NK-92 (cell line): Measurements from ENCODE around the gene VWCE.
A peak's percentile ranks its signal among the peaks of the same experiment; 100 is the strongest.

Source experiments
- DNase-seq: peaks from one replicate; lab custom pipeline; 2025; ENCODE audit not compliant: unreplicated experiment; lab: John Stamatoyannopoulos, UW

VWCE gene, protein sequence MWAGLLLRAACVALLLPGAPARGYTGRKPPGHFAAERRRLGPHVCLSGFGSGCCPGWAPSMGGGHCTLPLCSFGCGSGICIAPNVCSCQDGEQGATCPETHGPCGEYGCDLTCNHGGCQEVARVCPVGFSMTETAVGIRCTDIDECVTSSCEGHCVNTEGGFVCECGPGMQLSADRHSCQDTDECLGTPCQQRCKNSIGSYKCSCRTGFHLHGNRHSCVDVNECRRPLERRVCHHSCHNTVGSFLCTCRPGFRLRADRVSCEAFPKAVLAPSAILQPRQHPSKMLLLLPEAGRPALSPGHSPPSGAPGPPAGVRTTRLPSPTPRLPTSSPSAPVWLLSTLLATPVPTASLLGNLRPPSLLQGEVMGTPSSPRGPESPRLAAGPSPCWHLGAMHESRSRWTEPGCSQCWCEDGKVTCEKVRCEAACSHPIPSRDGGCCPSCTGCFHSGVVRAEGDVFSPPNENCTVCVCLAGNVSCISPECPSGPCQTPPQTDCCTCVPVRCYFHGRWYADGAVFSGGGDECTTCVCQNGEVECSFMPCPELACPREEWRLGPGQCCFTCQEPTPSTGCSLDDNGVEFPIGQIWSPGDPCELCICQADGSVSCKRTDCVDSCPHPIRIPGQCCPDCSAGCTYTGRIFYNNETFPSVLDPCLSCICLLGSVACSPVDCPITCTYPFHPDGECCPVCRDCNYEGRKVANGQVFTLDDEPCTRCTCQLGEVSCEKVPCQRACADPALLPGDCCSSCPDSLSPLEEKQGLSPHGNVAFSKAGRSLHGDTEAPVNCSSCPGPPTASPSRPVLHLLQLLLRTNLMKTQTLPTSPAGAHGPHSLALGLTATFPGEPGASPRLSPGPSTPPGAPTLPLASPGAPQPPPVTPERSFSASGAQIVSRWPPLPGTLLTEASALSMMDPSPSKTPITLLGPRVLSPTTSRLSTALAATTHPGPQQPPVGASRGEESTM

DNA sequence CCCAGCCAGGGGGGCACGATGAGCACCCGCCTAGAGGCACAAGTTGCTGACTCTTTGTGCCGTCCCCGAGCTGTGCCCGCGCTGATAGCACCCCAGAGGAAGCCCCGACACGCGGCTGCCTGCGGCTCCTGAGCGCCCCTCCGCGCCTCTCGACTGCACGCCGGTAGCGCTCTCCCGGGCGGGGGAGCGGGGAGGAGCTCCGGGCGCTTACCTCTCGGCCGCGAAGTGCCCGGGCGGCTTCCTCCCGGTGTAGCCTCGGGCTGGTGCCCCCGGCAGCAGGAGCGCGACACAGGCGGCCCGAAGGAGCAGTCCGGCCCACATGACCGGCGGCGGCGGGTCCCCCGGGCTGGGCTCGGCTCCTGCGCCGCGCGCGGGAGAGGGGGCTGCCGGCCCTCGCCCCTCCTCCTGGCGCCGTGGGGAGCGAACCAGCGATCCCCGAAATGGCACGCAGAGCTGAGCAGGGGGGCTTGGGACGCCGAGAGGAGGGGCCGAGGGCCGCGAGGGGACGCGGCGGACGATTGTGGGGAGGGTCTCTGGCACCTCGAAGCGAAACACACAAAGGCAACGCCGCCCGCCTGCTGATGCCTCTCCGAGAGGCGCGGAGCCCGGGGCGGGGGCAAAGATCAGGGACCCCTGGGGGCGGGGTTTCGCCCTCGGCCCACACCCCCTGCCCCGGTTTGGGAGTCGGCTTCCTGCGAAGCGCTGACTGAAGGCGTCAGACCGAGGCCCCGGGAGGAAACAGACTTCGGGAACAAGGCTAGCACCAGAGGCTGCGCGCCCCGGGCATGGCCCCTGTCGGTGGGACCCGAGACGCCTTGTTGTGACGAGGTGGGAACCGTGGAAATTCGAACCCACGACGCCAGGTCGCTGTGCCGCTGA is at the start of gene VWCE:
VWCE (minus strand) TSS at position 600 of the 879 bp plus-strand sequence; CDS start at position 321, 279 bp downstream.
- DNase-seq = no peak

DNA sequence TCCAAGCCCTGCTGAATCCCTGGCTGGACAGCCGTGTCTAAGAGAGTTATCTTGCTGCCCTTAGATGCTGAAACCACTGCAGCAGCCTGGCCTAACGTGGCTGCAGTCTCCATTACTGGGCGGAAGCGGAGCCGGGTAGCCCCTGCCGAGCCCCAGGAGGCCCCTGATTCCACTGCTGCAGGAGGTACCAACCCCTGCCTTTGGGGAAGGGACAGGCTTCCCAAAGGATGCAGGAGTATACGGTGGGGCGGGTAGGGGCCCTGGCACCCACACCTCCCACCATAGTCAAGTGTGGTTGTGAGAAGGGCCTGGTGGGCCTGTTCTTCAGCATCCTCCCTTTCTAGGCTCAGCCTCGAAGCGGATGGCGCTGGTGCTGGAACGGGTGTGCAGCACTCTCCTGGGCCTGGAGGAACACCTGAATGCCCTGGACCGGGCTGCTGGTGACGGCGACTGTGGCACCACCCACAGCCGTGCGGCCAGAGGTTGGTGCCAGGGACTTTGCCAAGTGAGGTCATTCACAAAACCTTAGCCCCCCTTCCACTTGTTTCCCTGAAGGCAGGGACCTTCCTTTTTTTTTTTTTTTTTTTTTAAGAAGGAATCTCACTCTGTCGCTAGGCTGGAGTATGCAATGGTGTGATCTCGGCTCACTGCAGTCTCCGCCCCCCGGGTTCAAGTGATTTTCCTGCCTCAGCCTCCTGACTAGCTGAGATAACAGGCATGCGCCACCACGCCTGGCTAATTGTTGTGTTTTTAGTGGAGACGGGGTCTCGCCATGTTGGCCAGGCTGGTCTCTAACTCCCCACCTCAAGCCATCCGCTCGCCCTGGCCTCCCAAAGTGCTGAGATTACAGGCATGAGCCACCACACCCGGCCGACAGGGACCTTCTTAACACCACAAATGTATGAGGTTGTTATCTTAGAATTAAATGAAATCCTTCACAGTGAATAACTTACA is 49.0 kb upstream of the VWCE start:
- DNase-seq = no peak

DNA sequence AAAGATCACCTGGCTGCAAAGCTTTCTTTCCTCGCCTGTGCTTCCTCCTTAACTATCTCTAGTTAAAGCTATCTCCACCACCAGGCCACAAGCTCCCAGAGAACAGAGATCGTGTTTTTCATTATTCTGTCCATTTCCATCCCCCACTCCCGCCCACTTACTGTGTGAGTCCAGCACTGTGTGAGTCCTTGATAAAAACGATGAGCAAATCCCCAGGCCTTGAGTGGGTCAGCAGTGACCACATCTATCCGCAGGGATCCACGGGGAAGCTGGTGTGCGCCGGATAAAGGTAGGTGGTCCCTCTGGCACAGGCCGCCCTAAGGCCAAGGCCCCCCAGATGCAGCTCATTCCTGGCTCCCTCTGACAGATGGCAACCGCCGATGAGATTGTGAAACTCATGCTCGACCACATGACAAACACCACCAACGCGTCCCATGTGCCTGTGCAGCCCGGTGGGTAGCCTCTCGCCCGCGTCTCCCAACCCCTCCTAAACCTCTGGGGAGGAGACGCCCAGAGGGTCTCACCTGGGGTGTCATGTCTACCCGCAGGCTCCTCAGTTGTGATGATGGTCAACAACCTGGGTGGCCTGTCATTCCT is 47.2 kb upstream of the VWCE start:
- DNase-seq = no peak

DNA sequence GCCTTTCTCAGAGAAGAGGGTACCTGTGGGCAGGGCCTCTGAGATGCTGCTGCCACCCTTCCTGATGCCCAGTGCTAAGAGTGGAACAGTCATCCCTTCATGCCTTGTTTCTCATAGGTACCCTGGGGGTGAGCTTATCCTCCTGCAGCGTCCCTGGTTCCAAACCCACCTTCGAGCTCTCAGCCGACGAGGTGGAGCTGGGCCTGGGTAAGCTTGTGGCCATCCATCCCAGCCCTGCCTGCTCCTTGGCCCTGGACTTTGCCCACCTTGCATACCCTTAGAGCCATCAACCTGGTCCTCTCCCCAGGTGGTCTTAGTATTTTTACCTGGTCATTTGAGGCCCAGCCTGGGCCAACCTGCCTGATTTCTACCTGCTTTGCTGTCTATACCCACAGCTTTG is 46.6 kb upstream of the VWCE start:
- no peak for DNase-seq

DNA sequence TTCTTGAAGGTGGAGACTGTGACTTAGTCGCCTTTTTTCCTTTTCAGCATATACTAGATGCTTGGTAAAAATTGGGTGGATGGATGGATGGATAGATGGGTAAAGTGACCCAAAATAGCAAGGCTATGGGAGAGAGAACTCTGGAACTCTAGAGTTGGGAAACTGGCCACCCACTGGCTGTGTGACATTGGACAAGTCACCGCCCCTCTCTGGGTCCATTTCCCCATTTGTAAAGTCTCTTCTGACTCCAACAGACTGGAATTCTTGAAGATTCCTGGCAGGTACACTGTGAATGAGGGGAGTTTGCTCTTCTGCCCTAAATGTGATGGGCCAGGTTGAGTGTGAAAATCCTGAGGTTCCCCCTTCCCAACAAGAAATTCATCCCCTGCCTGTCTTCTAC is 45.9 kb upstream of the VWCE start:
- DNase-seq = no peak

DNA sequence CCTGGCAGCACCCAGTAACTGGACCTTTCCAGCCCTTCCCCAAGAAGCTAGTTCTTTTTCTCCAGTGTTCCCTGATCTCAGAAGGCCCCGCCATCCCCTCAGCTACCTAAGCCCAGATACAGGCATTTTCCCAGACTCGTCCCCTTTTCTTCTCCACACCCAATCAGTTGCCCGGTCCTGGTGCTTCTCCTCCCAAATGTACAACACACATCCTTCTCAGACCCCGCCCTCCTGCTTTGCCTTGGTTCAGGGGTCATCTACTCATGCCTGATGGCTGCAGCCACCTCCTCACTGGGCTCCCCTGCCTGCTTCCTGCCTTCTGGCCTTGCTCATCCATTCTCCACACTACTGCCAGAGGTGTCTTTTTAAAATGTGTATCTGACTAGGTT is 44.4 kb upstream of the VWCE start:
- no peak for DNase-seq

DNA sequence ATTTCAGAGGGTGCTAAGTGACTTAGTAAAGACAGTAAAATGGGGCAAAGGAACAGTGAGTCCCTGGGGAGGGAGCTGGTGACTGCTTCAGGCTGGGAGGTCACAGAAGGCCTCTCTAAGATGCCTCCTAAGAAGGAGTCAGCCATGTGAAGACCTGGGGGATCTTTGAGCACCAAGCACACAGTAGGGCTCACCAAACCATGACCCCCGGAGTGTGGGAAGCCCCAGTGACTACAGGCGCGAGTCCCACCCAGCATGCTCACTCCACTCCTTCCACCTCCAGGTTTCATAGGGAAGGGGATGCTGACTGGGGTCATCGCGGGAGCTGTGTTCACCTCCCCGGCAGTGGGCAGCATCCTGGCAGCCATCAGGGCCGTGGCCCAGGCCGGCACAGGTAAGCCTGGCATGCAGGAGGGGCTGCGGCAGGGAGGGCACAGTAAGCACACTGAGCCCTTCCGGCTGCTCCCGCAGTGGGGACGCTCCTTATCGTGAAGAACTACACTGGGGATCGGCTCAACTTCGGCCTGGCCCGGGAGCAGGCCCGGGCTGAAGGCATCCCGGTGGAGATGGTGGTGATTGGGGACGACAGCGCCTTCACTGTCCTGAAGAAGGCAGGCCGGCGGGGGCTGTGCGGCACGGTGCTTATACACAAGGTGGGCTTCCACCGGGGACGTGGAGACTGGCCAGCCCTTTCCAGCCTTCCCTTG is 43.8 kb upstream of the VWCE start:
- DNase-seq = no peak

DNA sequence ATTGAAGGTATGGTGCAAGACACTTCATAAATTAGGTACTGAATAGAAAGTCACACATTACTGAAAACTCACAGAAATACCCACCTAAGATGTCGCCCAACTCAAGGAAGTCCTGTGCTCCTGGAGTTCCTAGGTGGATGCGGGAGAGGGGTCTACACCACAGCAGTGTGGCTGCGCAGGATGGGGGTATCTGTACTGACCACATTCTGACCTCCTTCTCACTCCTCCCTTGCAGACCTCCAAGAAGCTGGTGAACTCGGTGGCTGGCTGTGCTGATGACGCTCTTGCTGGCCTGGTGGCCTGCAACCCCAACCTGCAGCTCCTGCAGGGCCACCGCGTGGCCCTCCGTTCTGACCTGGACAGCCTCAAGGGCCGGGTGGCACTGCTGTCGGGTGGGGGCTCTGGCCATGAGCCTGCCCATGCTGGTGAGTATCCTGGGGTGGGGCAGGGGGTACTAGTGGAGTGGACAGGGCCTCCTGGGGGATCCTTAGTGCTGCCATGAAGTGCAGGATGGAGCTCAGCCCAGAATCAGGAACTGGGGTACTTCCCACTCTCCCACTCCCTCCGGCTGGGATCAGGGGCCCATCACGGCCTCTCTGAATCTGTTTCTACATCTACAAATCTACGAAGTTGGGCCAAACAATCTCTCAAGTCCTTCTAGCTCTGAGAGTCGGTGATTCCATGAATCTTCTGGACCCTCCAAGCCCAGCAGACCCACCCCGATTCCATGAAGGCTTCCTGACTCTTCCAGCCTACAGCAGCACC is 42.8 kb upstream of the VWCE start:
- DNase-seq = no peak

DNA sequence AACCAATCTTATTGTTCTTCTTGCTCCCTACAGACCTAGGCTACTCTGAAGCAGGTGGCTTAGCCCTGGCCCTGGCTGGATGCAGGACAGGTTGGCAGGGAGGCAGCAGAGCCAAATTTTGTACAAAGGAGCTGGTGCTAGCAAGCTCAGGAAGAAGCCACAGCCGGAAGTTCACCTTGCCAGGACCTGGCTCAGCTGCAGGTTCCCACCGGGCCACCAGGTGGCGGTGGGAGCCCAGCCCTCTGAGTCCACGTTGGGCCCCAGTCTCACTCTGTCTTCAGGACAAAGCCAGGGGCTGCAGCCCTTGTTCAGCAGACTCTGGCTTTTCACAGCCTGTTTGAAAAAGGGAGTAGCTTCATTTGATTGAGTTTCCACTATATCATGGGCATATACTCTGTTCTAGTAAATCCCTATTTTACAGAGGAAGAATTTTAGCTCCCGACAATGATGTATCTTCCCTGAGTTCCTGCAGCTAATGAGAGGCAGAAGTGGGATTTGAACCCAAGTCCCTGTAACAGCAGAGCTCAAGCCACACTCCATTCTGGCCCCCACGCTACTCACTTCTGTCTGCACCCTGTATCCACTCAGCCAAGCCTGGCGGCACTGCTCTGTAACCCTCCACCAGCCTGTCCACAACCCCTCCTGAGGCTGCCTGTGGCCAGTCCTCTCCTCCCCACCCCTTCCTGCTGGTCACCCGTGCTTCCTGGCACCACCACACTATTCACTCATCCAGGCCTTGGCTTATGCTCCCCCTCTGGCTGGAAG is 41.2 kb upstream of the VWCE start:
- no peak for DNase-seq

DNA sequence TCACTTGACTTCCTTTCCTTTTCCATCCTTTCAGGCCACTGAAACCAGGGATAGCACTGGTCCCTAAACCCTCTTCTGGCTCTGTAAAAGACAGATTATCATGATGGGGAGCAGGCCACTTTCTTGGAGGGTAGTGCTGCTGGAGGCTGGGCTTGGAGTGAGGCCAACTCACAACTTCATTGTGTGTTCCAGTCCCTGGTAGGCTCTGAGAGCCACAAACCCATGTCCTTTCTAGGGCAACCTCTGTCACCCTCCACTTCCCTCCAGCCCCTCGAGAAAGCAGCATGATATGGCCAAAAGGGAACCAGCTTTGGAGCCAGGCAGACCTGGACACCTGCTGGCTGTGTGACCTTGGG is 40.2 kb upstream of the VWCE start:
- no peak for DNase-seq

DNA sequence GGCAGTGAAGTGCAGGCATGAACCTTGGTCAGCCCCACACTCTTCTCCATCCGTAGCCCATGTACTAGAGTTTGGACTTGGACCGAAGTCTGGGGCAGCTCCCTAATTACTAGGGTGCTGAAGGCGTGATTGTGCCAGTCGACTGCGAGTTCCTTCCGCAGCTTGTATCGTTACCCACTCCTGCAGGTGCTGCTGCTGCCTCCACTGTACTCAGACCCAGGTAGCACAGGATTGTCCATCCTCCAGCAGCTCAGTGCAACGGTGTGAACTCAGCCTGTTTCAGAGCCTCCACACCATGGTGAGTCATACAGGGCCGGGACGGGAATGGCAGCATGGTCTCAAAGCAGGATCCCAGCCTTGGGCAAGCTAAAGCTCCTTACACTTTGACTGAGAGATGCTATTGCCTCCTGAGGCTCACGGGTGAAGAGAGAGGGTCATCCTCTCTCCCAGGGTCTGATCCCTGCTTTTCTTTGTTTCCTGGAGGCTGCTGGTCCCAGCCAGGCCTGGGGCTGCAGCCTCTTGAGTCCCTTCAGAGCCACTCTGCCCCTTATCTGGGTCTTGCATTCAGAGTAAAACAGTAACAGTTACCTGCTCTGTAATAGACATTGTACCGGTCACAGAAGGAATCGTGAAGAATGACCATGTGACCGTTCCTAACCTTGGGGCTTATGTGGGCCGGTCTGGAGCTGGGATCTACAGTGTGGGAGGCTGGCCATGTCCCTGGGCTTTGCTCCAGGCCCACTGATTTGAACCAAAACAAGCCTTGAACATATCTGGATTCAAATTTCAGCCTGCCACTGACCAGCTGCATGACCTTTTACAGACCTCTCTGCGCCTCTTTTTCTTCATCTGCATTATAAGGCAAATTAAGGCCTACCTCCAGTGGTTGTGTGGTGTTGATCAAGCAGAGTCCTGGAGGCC is 39.6 kb upstream of the VWCE start:
- DNase-seq = no peak

DNA sequence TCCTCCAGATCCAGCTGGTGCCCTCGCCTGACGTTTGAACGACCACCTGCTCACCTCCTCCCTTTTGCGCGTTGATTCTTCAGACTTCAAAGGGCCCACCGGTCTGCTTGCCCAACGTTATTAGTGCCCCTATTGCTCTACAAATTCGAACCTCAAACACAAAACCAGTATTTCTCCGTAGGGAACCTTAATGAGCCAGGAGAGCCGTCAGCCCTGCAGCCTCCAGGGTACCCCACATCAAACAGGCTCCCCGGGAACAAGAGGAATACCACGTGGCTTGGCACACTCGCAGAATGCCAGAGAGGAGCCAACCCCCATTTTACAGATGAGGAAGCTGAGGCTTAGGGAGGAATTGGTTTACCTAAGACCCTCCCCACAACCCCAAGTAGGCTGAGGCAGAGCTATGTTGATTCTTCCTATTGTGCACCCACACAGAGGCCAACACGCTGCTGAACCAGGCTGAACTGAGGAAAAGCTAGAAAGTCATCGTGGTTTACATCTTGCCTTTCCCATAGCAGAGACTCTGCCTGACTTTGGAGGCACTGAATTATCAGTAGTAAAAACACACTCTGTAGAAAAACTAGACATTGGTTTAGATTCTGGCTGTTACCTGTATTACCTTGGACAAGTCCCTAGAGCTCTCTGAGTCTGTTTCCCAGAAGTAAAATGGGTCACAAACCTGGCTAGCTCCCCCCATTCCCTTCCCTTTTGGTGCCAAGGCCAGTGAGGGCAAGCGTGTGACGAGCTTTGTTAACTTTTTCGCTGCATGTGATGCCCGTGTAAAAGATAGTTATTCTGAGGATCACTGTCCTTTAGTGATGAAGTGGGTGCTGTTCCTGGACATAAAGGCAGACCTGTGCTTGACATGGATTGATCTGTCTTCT is 38.7 kb upstream of the VWCE start:
- DNase-seq = no peak

DNA sequence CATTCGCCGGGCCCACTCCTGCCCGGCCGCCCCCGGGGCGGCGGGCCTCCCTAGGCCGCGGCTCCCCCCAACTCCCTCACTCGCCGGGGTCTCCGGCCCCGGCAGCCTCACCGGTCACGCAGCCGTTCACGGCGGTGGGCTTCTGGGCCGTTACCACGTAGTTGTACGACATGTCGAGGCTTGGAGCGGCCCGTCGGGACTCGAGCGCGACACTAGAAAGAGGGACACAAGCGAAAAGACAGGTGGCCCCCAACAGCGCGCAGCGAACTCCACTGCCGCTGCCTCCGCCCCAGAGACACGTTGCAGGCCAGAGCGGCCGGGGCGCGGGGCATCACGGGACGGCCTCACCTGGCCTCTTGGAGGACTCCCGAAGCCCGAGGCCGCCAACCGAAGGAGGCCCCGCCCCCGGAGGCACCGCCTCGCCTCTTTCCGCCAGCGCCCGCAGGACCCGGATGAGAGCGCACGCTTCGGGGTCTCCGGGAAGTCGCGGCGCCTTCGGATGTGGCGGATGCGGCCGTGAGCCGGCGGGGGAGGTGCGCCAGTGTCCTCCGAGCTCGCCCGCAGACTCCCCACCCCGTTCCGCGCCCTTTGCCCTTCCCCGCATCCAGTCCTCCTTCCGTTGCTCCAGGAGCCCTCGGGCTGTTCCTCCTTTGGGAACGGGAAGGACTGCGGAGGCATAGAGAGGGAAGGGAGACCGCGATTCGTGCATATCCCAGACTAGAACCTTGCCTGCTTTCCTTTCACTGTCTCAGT is 37.9 kb upstream of the VWCE start, which contains the start of the genes DDB1 and TKFC:
DDB1 (minus strand) TSS at position 309 of the 753 bp plus-strand sequence; CDS start at position 172, 137 bp downstream.
TKFC (plus strand) TSS at position 432 of the 753 bp plus-strand sequence. CDS start 1,501 bp downstream, outside the sequence.
- peak; percentile 77 for DNase-seq

DNA sequence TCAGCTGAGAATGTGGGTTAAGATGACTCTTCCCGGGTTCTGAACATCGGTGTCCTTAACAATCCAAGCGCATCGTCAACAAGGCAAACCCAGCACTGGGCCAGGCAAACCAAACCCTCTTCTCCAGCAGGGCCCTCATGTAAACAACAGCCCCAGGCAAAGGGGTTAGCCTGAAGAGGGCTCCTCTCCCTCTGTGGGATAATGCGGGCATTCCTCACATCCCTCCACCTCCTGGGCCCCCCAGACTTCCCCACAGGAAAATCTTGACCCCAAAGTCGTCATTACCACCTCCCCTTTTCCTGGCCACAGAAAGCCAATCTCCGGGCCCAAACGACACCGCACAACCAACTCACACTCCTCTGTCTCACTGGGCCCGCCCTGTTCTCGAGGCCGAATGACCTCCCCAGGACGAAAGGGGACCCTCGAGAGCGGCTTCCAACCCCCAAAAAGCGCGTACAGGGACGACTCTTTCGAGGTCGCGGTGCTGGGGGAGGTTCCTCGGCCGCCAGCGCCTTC is 37.2 kb upstream of the VWCE start:
- no peak for DNase-seq
